ENCODE measurements around the gene KEL.

GRCh38 chr7:143008007-143008901, 46.1 kb upstream of the KEL start:
- TF ChIP-seq CTCF (IDR thresholded peaks at IDR 0.05) (peak; percentile 96 to 98 (median 97)), POLR2A (IDR thresholded peaks at IDR 0.05) (no peak)
